ENCODE measurements around the gene ANKDD1A. TPM values are rescaled to one million over a fixed set of nuclear protein-coding genes. Genes with fewer than 3 reads are reported as not detected.

The ANKDD1A gene
- total RNA-seq, 1 donor from 2014 or later, result 3.8 TPM

GRCh38 chr15:64960153-64960552 lies 48.5 kb downstream of the ANKDD1A start:
- H3K27ac Mint-ChIP-seq (ENCODE audit: unreplicated experiment), result no peak overlapping the region
- no peaks in the 10 kb centered on the region for H3K27me3 Mint-ChIP-seq (ENCODE audit: low read depth)
- H3K4me3 Mint-ChIP-seq (ENCODE audit: unreplicated experiment), result no peak overlapping the region
- peaks cover 4% of the 10 kb centered on the region for H3K4me1 Mint-ChIP-seq (ENCODE audit: low read depth)
- TF ChIP-seq CTCF (IDR thresholded peaks at IDR 0.05), result no peak
- no peaks in the 10 kb centered on the region for H3K9me3 Mint-ChIP-seq (ENCODE audit: low read depth)
- no peak for DNase-seq (ENCODE audit: low spot score)
- H3K36me3 Mint-ChIP-seq (ENCODE audit: low read depth), result peaks cover 64% of the 10 kb centered on the region

- Mint-ChIP-seq H3K4me1 (ENCODE audit: low read depth) (peaks cover 4% of the 10 kb centered on the region), H3K27ac (ENCODE audit: unreplicated experiment) (no peak overlapping the region), H3K4me3 (ENCODE audit: unreplicated experiment) (no peak overlapping the region), H3K36me3 (ENCODE audit: low read depth) (peaks cover 62% of the 10 kb centered on the region), H3K27me3 (ENCODE audit: low read depth) (no peaks in the 10 kb centered on the region), H3K9me3 (ENCODE audit: low read depth) (no peaks in the 10 kb centered on the region)
- TF ChIP-seq CTCF (IDR thresholded peaks at IDR 0.05), result no peak
- DNase-seq (ENCODE audit: low spot score), result no peak
Measured at GRCh38 chr15:64961013-64961412, 49.3 kb downstream of the ANKDD1A start.

GRCh38 chr15:64969401-64969800 lies 57.7 kb downstream of the ANKDD1A start:
- H3K36me3 Mint-ChIP-seq (ENCODE audit: low read depth), result peaks cover 28% of the 10 kb centered on the region
- H3K9me3 Mint-ChIP-seq (ENCODE audit: low read depth), result no peaks in the 10 kb centered on the region
- H3K4me3 Mint-ChIP-seq (ENCODE audit: unreplicated experiment), result no peak overlapping the region

GRCh38 chr15:64970698-64971097 lies 59.0 kb downstream of the ANKDD1A start:
- Mint-ChIP-seq H3K4me1 (ENCODE audit: low read depth) (no peaks in the 10 kb centered on the region), H3K27ac (ENCODE audit: unreplicated experiment) (no peak overlapping the region), H3K4me3 (ENCODE audit: unreplicated experiment) (no peak overlapping the region), H3K9me3 (ENCODE audit: low read depth) (no peaks in the 10 kb centered on the region), H3K27me3 (ENCODE audit: low read depth) (no peaks in the 10 kb centered on the region), H3K36me3 (ENCODE audit: low read depth) (peaks cover 21% of the 10 kb centered on the region)
- no peak for TF ChIP-seq CTCF (IDR thresholded peaks at IDR 0.05)
- no peak for DNase-seq (ENCODE audit: low spot score)

More at GRCh38 chr15:64969401-64969800, 57.7 kb downstream of the ANKDD1A start:
- Mint-ChIP-seq H3K4me1 (ENCODE audit: low read depth) (no peaks in the 10 kb centered on the region), H3K27ac (ENCODE audit: unreplicated experiment) (no peak overlapping the region), H3K27me3 (ENCODE audit: low read depth) (no peaks in the 10 kb centered on the region)
- no peak for TF ChIP-seq CTCF (IDR thresholded peaks at IDR 0.05)
- no peak for DNase-seq (ENCODE audit: low spot score)

GRCh38 chr15:64975390-64975789 lies 63.7 kb downstream of the ANKDD1A start:
- H3K36me3 Mint-ChIP-seq (ENCODE audit: low read depth), result peaks cover 30% of the 10 kb centered on the region
- TF ChIP-seq CTCF (IDR thresholded peaks at IDR 0.05), result no peak
- no peak overlapping the region for H3K4me3 Mint-ChIP-seq (ENCODE audit: unreplicated experiment)
- H3K9me3 Mint-ChIP-seq (ENCODE audit: low read depth), result no peaks in the 10 kb centered on the region
- H3K27ac Mint-ChIP-seq (ENCODE audit: unreplicated experiment), result no peak overlapping the region
- no peaks in the 10 kb centered on the region for H3K4me1 Mint-ChIP-seq (ENCODE audit: low read depth)
- DNase-seq (ENCODE audit: low spot score), result no peak
- no peaks in the 10 kb centered on the region for H3K27me3 Mint-ChIP-seq (ENCODE audit: low read depth)

Data from chondrocyte (in vitro differentiated cells).